Activated T-cell treated with anti-CD3 and anti-CD28 coated beads for 24 hours (primary cell): ENCODE results near the gene DUOXA1.

ENCODE experiments used
- DNase-seq: peaks from one replicate; pipeline ENCODE4 v3.0.0-alpha.2; 2020; ENCODE audit warnings: low read depth

The DUOXA1 gene

DNA sequence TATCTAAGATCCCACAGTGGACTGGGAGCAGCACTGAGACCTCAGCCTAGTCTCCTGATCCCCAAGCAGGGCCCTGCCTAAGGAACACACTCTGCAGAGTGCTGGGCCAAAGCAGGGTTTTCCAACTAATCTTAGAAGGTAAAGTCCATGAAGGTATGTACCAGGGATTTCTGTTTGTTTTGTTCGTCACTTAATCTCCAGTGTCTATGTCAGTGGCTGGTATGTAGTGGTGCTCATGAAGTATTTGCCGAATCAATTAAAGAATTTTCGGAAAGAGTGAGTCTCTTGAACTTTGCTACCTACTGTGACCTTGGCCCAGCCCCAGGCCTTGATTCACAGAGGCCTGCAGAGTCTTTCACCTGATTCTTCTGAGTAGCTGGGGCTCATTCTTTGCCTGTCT is 1.8 kb upstream of the DUOXA1 start:
- no peak for DNase-seq

DNA sequence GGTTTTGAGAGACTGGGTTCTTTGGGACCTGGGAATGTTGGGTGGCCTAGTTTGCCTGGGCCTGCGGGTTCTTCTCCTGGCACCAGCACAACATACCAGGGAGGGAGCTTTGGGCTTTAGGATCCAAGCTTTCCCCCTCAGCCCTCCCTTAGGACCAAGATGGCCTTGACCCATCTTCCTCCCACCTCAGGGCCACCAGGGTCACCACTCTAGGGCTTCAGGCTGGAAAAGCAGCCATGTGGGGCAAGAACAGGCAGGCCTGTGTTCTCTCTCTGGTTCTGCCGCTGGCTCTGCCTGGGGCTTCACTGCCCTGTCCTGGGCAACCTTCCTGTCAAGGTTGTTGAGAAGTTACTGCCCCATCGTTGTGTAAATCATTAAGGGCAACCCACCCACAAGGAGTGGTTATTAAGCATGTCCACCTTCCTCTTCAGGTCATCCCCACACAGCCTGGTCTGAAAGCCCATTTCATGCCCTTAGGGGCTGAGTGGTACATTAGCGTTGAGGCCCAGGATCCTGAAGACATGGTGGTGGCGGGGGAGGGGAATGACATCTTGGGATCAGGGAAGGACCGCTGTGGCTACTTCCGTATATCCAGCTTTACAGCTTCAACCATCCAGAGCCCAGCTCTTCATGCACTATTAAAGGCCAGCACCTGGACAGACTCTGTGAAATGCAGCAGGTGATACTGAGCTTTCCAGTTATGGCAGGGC is 767 bp upstream of the DUOXA1 start:
- no peak for DNase-seq

DNA sequence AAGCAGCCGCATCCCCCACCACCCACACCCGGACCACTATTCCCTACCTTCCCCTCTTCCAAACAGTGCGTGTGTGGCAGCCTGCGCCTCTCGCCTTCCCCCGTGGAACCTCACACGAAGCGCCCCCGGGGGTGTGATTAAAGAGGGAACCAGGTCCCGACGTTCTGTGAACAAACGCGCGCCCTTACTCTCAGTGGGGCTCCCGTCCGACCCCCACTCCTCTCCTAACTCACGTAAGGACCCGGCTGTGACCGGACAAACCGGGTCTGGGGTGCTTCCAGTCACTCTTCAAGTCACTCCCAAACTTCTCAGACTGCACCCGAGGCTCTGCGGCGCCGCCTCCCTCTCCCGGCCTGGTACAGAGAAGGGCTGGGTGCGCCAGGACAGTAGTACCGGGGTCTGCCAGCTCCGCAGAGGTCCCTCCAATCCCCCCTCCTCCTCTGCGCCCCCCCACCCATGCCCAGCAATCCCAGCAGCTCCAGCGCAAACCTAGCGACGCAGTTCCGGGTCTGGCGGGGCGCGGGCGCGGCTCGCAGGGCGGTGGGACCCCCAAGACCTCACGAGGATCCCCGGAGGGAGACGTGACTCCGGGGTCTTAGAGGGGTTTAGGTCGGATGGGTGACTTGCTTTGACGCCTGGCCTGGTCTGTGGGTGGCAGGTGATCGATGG is 574 bp downstream of the DUOXA1 start:
- DNase-seq = no peak

DNA sequence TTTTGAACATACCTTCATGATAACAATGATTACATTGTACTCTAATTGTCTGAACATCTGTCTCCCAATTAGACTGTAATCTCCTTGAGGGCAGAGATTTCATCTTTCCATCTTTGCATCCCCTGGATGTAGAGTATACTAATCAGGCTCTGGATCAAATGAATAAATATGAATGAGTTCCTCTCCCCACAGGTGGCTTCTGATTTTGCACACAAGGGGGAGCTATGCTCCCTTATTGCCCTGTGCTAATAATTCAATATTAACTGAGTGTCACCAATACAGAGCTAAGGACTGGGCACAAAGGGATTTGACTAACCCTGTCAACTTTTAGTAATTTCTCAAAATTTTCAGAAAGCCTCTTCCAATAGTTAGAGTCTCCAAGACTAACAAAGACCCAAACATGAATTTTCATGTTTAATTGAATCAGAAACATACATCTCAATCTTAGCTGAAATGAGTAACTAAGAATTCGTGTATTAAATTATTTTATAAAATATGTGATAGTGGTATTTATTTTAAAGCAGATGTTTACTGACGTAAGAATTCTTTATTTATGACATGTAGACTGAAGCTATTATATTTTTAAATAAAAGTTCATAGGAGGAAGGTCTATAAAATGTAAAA is 3.0 kb downstream of the DUOXA1 start:
- peak; percentile 27 for DNase-seq

DNA sequence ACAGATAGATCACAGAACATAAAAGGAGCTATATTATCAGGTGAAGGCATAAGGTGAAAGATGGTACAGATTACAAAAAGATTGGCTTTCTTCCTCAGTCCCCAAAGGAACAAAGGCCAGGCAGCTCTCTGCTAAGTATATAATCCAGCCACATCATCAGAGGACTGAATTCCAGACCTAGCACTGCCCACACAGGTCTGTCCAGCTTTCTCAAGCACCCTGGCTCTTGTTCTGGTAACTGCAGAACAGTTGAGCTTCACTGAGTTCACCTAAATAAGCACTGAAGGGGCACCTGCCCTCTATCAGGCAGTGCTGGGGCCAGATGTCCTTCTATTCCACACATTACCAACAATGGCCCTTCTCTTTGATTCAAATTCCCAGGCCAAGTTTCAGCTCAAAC is 6.3 kb downstream of the DUOXA1 start:
- DNase-seq = no peak

DNA sequence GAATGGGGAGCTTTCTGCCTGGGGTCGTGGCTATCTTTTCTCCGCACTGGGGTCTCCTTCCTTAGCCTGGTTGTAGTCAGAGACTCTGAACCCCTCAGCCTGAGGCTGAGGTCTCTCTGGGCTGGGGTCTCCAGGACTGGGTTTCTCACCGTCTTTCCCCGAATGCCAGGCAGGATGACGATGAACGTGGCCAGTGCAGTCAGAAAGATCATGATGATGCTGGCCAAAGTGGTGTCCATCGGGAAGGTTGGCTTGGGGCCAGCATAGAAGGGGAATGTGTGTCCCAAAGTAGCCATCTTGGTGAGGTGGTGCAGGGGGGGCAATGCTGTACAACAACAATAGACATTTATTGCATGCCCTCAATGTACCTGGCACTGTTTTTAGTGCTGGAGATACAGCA is 7.0 kb downstream of the DUOXA1 start:
- no peak for DNase-seq

DNA sequence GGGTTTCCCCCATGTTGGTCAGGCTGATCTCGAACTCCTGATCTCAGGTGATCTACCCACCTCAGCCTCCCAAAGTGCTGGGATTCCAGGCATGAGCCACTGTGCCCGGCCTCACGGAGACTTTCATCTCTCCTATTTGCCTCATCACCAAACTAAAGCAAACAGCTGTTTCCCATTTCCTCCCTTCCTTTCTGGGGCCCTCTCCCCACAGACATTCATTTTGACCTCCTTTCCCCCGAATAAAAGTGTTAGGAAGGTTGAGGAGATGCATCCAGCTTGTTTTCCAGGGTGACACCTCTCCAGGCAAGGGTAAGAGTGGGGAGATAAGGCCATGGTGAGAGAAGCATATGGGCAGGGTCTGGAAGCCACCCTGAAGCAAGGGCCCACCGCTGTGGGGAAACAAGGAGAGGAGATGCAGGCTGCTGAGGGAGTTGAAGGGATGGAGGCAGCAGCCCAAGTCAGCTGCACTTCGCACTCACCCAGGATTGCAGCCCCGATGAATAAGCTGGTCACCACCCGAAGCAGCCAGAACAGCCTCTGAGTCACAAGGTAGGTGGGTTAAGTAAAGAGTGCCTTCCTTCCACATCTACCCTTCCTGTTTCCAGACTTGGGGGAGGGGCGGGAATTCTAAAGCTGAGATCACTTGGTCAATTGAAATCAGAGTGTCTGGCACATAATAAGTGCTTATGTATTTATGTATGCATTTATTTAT is 7.8 kb downstream of the DUOXA1 start:
- no peak for DNase-seq

DNA sequence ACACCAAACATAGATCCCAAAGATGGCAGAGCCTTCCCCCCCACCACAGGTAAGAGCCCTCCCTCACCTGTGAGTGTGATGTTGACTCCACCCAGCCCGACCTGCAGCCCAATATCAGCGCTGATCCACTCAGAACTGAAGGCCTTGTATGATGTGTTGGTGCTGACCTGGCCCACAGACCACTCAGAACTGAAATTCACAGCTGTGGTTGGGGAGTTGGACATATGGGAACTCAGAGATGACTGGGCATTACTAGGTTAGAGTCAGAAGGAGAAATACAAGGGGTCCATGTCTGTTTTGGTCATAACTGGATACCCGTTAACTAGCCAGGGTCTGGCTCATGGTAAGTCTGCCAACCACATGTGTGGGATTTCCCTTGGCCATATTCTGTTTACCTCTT is 8.7 kb downstream of the DUOXA1 start:
- no peak for DNase-seq

DNA sequence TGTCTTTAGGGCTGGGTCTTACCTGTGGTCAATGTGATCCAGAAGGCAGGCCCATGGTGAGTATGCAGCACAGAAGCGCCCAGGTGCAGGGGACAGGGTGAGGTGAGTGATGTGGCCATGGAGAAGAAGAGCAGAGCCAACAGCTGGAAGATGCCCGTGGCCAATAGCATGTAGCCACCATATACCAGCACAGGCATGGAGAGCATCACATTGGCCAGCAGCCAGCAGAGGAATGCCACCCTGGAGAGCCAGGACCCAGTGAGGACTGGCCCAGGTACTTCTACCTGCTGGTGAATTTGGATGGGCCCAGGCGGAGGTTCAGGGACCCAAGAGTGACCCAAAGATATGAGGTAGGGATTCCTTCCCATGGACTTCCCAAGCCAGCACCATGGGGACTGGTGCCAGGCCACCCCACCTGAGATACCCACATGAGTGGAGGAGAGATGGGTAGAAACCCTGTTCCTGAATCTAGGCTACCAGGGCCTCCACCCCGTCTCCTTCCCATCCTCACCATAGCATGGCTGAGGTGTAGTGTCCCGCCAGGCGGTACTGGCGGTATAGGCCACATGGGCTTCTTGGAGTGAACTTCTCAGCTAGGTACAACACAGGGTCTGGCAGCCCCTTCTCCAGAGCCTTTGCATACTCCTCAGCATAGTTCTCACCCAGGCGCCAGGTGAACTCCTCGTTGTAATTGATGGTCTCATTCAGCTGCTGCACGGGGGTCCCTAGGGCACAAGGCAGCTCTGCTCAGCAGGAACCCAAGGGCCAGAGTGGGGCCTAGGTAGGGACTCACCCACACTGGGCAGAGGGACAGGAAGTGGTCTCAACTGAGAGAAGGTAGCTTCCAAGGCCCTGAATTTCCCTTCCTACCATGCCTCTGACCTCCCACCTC is 9.4 kb downstream of the DUOXA1 start:
- DNase-seq = no peak

DNA sequence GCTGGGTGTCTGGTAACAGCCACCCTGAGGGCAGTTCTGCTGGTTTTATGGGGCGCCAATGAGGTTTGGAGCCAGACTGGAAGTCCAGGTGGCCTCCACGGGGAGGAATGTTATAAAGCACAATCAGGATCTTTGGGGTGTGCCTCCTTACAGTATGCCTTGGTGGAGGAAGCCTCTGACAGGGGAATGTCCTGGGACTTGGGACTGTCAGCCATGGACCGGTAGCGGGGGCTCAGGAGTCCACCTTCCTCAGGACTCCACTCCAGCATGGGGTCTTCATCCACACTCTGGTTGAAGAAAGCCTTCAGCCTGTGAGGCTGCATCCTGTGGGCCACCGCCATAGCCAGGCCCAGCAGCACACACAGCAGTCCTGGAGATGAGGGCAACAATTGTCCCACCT is 10.7 kb downstream of the DUOXA1 start:
- DNase-seq = no peak

DNA sequence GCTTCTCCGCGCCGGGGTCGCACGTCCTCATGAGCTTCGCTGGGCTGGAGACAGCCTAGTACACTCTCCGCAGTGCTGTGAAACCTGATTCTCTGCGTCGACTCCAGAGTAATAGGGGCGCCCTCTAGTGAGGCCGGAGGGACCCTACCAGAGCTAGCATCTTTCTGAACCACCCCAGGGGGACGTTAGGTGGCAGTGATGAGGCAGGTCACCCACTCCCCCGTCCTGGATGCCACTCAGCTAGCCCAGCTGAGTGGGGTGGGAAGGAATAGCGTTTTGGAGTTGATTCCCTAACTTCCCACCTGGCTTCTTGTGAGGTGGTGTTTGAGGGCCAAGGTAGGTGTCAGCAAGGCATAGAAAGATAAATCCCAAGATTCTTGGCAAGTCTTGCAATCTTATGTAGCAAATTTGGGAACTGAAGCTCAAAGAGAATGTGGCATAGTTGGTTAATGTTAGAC is 11.5 kb downstream of the DUOXA1 start:
- peak; percentile 79 for DNase-seq

DNA sequence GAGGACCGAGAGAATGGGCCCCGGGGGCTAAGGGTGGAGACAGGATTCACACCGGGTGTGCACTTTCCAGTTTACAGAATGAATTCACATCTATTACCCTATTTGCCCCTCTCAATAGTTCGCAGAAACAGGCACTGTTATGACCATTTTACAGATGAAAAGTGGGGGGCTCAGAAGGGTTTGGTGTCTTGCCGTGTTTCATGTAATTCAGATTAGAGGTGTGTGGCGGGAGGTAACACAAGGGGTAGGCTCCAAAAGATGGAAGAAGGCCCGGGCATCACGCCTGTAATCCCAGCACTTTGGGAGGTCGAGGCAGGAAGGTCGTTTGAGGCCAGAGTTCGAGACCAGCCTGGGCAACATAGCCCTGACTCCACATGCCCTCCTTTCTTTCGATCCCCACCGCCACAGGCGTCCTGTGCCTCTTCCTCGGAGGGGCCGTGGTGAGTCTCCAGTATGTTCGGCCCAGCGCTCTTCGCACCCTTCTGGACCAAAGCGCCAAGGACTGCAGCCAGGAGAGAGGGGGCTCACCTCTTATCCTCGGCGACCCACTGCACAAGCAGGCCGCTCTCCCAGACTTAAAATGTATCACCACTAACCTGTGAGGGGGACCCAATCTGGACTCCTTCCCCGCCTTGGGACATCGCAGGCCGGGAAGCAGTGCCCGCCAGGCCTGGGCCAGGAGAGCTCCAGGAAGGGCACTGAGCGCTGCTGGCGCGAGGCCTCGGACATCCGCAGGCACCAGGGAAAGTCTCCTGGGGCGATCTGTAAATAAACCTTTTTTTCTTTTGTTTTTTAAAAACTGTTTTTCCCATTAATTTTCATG is 12.2 kb downstream of the DUOXA1 start:
- no peak for DNase-seq

DNA sequence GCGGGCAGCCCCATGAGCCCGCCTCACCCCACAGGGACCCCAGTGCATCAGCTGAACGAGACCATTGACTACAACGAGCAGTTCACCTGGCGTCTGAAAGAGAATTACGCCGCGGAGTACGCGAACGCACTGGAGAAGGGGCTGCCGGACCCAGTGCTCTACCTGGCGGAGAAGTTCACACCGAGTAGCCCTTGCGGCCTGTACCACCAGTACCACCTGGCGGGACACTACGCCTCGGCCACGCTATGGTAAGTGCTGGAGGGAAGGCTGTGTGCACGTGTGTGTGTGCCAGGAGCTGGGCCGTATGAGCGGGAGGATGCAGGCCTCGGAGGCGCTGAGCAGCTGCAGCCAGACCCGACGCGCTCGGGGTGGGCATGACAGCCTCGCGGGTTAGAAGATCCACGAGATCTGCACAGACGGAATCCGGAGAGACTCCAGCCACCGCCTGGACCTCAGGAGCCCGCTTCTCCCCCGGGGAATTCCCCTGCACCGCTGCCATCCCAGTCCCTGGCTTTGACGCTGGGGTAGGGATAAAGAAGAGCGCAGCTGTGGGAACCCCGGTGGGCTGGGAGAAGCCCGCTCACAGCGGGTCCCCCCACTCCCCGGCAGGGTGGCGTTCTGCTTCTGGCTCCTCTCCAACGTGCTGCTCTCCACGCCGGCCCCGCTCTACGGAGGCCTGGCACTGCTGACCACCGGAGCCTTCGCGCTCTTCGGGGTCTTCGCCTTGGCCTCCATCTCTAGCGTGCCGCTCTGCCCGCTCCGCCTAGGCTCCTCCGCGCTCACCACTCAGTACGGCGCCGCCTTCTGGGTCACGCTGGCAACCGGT is 13.0 kb downstream of the DUOXA1 start:
- no peak for DNase-seq

DNA sequence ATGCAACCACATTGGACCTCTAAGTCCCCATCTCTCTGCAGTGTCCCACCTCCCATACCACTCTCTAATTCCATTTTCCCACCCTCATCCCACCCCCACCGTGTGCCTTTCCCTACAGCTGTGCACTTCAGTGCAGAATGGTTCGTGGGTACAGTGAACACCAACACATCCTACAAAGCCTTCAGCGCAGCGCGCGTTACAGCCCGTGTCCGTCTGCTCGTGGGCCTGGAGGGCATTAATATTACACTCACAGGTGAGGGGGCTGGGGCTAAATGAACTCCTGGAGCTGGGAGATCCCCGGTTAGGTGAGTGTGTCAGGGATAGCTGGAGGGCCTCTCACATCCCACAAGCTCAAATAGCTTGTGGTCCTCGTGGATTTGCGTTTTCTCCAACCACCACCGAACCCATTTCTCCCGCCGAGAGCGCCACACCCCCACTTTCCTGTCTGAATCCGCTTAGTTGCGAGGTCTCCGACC is 13.6 kb downstream of the DUOXA1 start:
- no peak for DNase-seq

DNA sequence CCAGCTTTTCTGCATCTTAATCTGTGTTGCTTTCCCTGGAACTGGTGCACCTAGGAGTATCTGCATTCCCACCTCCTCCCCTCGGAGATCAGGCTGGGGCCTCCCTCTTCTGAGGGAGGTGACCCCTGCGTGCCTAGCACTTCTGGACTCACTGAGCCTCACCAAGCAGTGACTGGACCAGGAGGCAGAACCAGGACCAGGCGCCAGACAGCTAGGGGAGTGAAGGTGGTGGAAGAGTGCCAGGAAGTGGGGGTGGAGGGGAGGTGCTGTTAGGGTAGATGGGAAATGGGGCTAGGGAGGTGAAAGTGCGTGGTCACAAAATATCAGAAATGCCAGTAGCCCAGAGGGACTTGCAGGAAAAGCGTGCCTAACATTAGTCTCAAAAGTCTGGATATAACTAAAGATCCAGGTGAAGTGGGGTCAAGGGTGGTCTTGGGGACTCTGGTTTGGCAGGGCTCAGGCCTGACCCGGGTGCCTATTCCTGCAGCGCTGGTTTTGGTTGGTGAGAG is 14.3 kb downstream of the DUOXA1 start:
- no peak for DNase-seq

DNA sequence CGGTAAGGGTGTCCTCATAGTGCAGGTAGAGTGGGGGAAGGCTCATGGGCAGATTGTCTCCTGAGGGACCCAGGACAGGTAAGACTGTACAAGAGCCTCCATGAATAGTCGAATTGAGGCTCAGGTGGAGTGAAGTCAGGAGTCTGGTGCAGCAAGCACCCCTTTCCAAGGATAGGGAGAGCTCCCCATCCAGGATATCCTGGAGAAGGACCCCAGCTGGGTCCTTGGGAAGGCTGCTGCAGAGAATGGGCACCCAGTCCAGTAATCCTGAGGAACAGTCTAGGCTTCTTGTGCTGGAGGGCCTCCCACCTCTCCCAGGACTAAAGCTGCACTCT is 15.0 kb downstream of the DUOXA1 start:
- DNase-seq = no peak

DNA sequence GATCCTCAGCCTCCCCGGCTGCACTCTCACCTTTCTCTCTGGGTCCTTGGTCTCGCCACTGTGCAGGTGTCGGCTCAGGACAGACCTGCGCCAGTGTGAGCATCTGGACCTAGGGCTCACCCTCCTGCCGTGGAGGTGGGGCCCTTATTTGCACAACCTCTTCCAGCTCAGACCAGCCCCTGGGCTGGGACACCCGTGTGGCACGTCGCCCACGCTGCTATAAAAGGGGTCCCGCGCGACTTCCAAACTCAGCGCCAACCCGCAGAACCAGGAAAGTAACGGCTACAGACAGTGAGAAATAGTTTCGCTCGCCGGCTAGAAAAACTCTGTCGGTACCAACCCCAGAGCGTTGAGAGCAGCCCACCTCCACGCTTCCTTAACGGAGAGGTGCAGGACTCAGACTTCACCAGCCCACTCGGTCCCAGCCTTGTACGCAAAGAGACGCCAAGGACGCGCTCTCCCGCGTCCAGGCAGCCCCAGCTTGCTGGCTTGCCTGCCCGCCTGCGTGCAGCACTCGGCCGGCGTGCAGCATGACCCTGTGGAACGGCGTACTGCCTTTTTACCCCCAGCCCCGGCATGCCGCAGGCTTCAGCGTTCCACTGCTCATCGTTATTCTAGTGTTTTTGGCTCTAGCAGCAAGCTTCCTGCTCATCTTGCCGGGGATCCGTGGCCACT is 15.5 kb downstream of the DUOXA1 start, which contains the start of the genes DUOX2 and DUOXA2:
Gene DUOX2 (minus strand): TSS at position 97 of the 675 bp plus-strand sequence. CDS start 761 bp downstream, outside the sequence.
Gene DUOXA2 (plus strand): TSS at position 251 of the 675 bp plus-strand sequence. CDS start 280 bp downstream, at position 531.
- DNase-seq = no peak

DNA sequence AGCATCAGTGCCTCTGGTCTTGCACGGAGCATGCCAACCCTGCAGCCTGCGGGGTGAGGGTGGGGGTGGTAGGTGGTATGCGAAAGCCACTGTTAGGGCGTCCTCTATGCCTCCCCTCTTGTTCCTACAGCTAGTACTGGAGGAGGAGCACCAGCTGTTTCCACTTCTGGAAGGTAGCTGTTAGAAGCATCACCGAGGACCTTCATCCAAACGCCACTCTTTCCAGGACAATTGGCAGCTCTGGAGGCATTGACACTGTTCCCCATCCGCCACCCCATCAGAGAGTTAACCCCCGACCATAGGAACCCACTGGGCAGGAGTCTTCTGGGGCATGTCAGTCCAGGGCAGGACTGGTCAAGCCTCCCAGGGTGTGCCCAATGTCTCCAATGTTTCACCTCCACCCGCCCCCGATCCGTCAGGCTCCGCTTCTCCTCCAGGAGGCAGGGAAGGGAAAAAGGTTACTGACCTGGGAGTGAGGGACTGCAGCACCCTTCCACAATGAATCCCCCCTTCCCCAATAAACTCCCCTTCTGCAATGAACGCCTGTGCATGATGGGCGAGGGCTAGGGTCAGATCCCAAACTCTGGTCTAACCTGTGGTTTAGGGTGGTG is 16.2 kb downstream of the DUOXA1 start:
- DNase-seq = no peak
